SK-N-SH treated with all-trans-retinoic acid at 6 μM for 48 hours (cell line): ENCODE measurements around the gene NUDT1.

ENCODE experiments used
- ATAC-seq: fragments of 200-7000 bp; cut with Tn5 transposase; 3 replicates; pipeline ENCODE4 v1.9.1; 2020; ENCODE audit warnings: mild to moderate bottlenecking, moderate library complexity
- ARNTL ChIP-seq: fragments of 450-650 bp; formaldehyde crosslinking; IDR thresholded peaks from 2 replicates; pipeline ENCODE4 v1.5.0; 2020; ENCODE audit warnings: low read depth, mild to moderate bottlenecking, moderate library complexity, borderline replicate concordance
- ESRRG ChIP-seq: fragments of 250-450 bp; sonication (Bioruptor Pico); IDR thresholded peaks from 2 replicates; pipeline ENCODE4 v1.6.1; 2021; ENCODE audit warnings: mild to moderate bottlenecking
- GLIS3 ChIP-seq: fragments of 250-450 bp; sonication (Bioruptor Pico); IDR thresholded peaks from 2 replicates; pipeline ENCODE4 v1.5.0; 2020; ENCODE audit warnings: mild to moderate bottlenecking, moderate library complexity
- ISL1 ChIP-seq: fragments of 250-450 bp; sonication (Bioruptor Pico); IDR thresholded peaks from 2 replicates; pipeline ENCODE4 v2.1.2; 2022; ENCODE audit warnings: mild to moderate bottlenecking, moderate library complexity
- OSR1 ChIP-seq: fragments of 250-450 bp; sonication (Bioruptor Pico); IDR thresholded peaks from 2 replicates; pipeline ENCODE4 v1.8.0; 2022; ENCODE audit warnings: moderate library complexity, mild to moderate bottlenecking, inconsistent platforms
- PPARA ChIP-seq: fragments of 250-450 bp; sonication (Bioruptor Pico); IDR thresholded peaks from 2 replicates; pipeline ENCODE4 v1.5.0; 2020; ENCODE audit warnings: mild to moderate bottlenecking, borderline replicate concordance
- RARB ChIP-seq: fragments of 250-450 bp; sonication (Bioruptor Pico); IDR thresholded peaks from 2 replicates; pipeline ENCODE4 v1.8.0; 2021; ENCODE audit warnings: mild to moderate bottlenecking, moderate library complexity
- TCF4 ChIP-seq: fragments of 250-450 bp; sonication (Bioruptor Pico); IDR thresholded peaks from 2 replicates; pipeline ENCODE4 v1.8.0; 2021; ENCODE audit warnings: mild to moderate bottlenecking, moderate library complexity, borderline replicate concordance
- TOX ChIP-seq: fragments of 250-450 bp; sonication (Bioruptor Pico); IDR thresholded peaks from 2 replicates; pipeline ENCODE4 v1.8.0; 2021; ENCODE audit warnings: mild to moderate bottlenecking, moderate library complexity, borderline replicate concordance
- ZFP30 ChIP-seq: fragments of 450-650 bp; formaldehyde crosslinking; IDR thresholded peaks from 2 replicates; pipeline ENCODE4 v1.5.0; 2022; ENCODE audit warnings: mild to moderate bottlenecking, moderate library complexity
- ZNF565 ChIP-seq: fragments of 450-650 bp; formaldehyde crosslinking; conservative IDR thresholded peaks from 2 replicates; pipeline ENCODE4 v1.5.0; 2020; ENCODE audit warnings: low read depth, mild to moderate bottlenecking, moderate library complexity
- ZNF70 ChIP-seq: fragments of 450-650 bp; formaldehyde crosslinking; IDR thresholded peaks from 2 replicates; pipeline ENCODE4 v1.5.0; 2020; ENCODE audit warnings: mild to moderate bottlenecking, moderate library complexity
- ZNF8 ChIP-seq: fragments of 450-650 bp; formaldehyde crosslinking; IDR thresholded peaks from 2 replicates; pipeline ENCODE4 v1.5.0; 2020; ENCODE audit warnings: mild to moderate bottlenecking, moderate library complexity
- TF ChIP-seq, protein P1 (sequence below): fragments of 250-450 bp; sonication (Bioruptor Pico); IDR thresholded peaks from 2 replicates; pipeline ENCODE4 v1.5.1; 2020; ENCODE audit warnings: low read depth, mild to moderate bottlenecking, moderate library complexity
- TF ChIP-seq, protein P2 (sequence below): fragments of 250-450 bp; sonication (Bioruptor Pico); IDR thresholded peaks from 2 replicates; pipeline ENCODE4 v1.5.1; 2021; ENCODE audit warnings: mild to moderate bottlenecking, moderate library complexity
- TF ChIP-seq, protein P3 (sequence below): fragments of 250-450 bp; sonication (Bioruptor Pico); IDR thresholded peaks from 2 replicates; pipeline ENCODE4 v1.5.0; 2020; ENCODE audit warnings: mild to moderate bottlenecking, moderate library complexity
- TF ChIP-seq, protein P4 (sequence below): fragments of 250-450 bp; sonication (Bioruptor Pico); IDR thresholded peaks from 2 replicates; pipeline ENCODE4 v1.8.0; 2021; ENCODE audit warnings: low read depth, mild to moderate bottlenecking, moderate library complexity, borderline replicate concordance

Gene NUDT1

DNA sequence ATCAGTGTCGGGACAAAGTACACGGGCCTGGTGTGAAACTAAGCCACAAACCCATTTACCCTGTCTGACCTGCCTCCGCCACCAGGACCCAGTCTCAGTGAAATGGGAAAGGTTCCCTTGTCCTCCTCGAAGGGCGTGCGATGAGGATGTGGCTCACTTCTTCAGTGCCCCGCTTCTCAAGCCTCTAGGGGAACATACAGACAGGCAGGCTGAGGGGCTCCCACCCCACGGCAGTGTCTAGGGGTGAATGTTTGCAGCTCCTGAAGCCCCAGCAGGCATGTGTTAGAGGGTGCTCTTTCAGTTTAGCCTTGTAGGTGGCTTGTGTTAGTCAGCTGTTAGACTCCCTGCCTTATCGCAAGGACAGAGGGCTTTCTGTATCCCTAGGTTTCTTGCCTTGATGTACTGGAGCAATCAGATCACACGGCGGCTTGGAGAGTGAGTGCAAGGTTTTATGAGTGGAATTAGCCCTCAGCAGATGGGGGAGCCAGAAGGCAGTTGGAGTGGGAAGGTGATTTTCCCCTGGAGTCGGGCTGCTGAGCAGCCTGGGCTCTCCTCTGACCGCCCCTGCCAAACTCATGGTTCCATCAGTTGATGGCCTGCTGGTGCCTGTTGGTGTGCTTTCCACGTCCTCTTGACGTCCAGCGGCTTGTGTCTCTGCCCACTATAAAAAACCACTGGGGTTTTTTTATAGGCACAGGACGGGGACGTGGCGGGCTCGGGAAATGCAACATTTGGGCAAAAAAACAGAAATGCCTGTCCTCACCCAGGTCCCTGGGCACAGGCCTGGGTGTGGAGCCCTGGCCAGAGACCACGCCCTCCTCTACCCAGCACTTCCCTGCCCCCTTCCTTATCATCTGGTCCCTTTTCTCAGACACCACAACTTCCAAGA, 759 bp downstream of the NUDT1 start:
- peak; percentile 58 for ATAC-seq
- no peak for TF ChIP-seq ESRRG (CRISPR knock-in tag)
- no peak for TF ChIP-seq RARB
- TF ChIP-seq, protein P1, sequence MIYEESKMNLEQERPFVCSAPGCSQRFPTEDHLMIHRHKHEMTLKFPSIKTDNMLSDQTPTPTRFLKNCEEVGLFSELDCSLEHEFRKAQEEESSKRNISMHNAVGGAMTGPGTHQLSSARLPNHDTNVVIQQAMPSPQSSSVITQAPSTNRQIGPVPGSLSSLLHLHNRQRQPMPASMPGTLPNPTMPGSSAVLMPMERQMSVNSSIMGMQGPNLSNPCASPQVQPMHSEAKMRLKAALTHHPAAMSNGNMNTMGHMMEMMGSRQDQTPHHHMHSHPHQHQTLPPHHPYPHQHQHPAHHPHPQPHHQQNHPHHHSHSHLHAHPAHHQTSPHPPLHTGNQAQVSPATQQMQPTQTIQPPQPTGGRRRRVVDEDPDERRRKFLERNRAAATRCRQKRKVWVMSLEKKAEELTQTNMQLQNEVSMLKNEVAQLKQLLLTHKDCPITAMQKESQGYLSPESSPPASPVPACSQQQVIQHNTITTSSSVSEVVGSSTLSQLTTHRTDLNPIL = no peak
- no peak for TF ChIP-seq TCF4 (CRISPR knock-in tag)
- no peak for TF ChIP-seq ZFP30

DNA sequence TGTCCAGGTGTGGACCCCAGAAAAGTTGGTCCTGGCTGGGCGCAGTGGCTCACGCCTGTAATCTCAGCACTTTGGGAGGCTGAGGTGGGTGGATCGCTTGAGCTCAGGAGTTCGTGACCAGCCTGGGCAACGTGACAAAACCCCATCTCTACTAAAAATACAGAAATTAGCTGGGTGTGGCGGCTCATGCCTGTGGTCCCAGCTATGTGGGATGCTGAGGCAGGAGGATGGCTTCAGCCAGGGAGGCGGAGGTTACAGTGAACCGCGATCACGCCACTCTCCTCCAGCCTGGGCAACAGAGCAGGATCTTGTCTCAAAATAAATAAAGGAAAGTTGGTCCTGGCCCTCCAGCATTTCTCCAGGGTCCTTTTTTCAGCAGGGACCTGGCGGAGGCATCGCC, 1.4 kb downstream of the NUDT1 start:
- TF ChIP-seq PPARA = no peak
- TF ChIP-seq GLIS3 (CRISPR knock-in tag) = no peak
- TF ChIP-seq, protein P1 = no peak
- TF ChIP-seq OSR1 (CRISPR knock-in tag) = no peak
- no peak for TF ChIP-seq ZNF8
- no peak for TF ChIP-seq ESRRG (CRISPR knock-in tag)
- TF ChIP-seq, protein P2, sequence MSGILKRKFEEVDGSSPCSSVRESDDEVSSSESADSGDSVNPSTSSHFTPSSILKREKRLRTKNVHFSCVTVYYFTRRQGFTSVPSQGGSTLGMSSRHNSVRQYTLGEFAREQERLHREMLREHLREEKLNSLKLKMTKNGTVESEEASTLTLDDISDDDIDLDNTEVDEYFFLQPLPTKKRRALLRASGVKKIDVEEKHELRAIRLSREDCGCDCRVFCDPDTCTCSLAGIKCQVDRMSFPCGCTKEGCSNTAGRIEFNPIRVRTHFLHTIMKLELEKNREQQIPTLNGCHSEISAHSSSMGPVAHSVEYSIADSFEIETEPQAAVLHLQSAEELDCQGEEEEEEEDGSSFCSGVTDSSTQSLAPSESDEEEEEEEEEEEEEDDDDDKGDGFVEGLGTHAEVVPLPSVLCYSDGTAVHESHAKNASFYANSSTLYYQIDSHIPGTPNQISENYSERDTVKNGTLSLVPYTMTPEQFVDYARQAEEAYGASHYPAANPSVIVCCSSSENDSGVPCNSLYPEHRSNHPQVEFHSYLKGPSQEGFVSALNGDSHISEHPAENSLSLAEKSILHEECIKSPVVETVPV (CRISPR knock-in tag) = no peak
- TF ChIP-seq, protein P3, sequence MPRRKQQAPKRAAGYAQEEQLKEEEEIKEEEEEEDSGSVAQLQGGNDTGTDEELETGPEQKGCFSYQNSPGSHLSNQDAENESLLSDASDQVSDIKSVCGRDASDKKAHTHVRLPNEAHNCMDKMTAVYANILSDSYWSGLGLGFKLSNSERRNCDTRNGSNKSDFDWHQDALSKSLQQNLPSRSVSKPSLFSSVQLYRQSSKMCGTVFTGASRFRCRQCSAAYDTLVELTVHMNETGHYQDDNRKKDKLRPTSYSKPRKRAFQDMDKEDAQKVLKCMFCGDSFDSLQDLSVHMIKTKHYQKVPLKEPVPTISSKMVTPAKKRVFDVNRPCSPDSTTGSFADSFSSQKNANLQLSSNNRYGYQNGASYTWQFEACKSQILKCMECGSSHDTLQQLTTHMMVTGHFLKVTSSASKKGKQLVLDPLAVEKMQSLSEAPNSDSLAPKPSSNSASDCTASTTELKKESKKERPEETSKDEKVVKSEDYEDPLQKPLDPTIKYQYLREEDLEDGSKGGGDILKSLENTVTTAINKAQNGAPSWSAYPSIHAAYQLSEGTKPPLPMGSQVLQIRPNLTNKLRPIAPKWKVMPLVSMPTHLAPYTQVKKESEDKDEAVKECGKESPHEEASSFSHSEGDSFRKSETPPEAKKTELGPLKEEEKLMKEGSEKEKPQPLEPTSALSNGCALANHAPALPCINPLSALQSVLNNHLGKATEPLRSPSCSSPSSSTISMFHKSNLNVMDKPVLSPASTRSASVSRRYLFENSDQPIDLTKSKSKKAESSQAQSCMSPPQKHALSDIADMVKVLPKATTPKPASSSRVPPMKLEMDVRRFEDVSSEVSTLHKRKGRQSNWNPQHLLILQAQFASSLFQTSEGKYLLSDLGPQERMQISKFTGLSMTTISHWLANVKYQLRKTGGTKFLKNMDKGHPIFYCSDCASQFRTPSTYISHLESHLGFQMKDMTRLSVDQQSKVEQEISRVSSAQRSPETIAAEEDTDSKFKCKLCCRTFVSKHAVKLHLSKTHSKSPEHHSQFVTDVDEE (CRISPR knock-in tag) = no peak
- TF ChIP-seq ZNF565 = no peak
- TF ChIP-seq ZNF70 (CRISPR knock-in tag) = no peak
- no peak for TF ChIP-seq TOX
- no peak for TF ChIP-seq RARB
- no peak for TF ChIP-seq TCF4 (CRISPR knock-in tag)
- no peak for TF ChIP-seq ARNTL (CRISPR knock-in tag)
- TF ChIP-seq, protein P4, sequence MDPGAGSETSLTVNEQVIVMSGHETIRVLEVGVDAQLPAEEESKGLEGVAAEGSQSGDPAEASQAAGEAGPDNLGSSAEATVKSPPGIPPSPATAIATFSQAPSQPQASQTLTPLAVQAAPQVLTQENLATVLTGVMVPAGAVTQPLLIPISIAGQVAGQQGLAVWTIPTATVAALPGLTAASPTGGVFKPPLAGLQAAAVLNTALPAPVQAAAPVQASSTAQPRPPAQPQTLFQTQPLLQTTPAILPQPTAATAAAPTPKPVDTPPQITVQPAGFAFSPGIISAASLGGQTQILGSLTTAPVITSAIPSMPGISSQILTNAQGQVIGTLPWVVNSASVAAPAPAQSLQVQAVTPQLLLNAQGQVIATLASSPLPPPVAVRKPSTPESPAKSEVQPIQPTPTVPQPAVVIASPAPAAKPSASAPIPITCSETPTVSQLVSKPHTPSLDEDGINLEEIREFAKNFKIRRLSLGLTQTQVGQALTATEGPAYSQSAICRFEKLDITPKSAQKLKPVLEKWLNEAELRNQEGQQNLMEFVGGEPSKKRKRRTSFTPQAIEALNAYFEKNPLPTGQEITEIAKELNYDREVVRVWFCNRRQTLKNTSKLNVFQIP (CRISPR knock-in tag) = no peak
- no peak for ATAC-seq

DNA sequence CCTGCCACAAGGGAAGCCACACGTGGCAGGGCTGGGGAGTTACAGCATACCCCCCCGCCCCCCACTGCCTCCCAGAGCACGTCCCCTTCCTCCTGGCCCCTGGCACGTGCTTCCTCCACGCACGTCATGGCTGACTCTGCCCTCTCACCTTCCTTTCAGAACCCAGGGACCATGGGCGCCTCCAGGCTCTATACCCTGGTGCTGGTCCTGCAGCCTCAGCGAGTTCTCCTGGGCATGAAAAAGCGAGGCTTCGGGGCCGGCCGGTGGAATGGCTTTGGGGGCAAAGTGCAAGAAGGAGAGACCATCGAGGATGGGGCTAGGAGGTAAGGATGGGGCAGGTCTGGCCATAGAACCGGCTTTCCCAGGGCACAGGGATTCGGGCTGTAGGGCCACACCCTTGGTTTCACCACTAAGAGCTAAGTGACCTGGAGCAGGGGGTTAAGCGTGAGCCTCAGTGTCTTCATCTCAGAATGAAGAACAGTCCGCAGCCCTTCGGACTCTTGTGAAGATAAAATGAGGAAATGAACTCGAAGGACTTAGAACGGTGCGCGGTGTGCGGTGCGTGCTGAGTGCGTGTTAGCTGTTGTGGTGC, 2.5 kb downstream of the NUDT1 start:
- no peak for ATAC-seq
- TF ChIP-seq ZNF70 (CRISPR knock-in tag) (no peak), TCF4 (CRISPR knock-in tag) (no peak), TOX (no peak), ZFP30 (no peak), ESRRG (CRISPR knock-in tag) (no peak), ISL1 (CRISPR knock-in tag) (no peak)
